GM19240 (cell line): Measurements from ENCODE around the gene CTIF.
"Not testable (repeated sequence)": the region's sequence is repeated elsewhere in the genome, so short reads cannot be mapped to it uniquely, and the experiment has no call there.

ENCODE experiments used
- DNase-seq: peaks from one replicate; pipeline ENCODE4 v3.0.0; 2011; ENCODE audit warnings: low spot score; ENCODE audit not compliant: insufficient read length

Gene CTIF

DNA sequence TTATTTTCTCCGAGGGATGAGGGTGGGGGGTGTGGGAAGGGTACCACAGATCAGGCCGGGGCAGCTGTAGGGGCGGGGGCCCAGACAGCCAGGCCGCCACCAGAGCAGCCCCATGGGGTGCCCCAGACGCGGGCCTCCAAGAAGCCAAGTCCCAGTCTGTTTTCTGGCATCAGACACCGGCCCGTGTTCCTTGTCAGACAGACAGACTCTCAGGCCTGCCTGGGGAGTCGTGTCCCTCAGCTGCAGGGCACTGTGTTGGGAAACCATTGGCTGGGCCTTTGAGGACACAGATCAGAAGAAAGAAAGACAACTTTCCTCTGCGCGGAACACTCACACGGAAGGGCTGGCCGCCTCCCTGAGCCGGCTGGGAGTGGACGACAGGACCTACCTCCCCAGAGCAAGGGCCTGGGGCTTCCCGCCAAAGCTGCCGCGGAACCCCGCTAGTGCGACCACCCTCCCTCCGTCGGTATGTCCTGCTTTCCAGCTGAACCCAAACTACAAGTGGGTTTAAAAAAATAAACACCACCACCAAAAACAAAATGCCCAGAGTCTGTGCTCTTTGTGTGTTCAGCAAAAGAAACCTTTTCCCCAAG, 323.9 kb downstream of the CTIF start:
- no peak for DNase-seq

DNA sequence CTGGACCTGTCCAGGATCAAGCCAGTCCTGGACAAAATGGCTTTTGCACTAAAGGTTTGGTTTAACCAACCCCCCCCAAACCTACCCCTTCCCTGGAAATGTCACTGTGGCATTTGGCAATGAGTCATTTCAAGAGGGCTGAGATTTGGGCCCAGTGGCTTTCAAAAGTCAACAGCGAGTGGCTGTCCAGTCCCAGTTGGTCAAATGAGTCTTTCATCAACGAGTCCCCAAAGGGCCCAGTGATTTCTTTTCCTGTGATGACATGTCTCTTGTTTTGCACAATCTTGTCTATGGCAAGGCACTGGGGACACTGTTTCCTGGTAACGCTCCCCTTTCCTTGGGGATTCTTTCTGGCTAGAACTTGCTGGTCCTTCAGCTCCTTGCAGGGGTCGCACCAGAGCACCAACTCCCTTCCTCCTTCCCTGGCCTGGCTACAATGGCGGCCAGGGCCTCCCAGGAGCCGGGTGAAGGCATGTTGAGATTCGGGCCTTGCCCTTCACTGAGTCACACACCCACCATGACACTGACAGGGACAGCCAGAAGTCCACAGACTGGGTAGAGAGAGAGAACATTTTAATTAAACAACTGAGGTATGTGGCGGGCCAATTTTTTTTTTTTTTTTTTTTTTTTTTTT, 324.7 kb downstream of the CTIF start:
- DNase-seq: no peak

DNA sequence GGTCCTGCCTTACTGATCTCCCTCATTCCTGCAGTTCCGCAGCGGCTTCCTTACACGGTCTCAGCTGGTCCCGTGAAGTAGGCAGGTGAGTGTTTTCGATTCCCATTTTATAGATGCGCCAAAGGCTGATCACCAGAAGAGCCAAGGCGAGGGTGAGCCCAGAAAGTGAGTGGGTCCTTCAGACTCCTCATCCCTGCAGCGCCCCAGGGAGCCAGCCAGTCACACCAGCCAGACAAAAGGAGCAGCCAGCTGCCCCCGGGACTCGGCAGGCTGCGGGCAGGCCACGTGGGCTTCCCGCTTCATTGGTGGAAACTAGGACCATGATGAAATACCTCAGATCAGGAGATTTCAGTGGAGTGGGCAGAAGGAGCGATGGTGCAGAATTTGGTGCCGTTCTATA, 326.0 kb downstream of the CTIF start:
- no peak for DNase-seq

- no peak for DNase-seq
Observed at GRCh38 chr18:48866028-48866733, 327.4 kb downstream of the CTIF start.

DNA sequence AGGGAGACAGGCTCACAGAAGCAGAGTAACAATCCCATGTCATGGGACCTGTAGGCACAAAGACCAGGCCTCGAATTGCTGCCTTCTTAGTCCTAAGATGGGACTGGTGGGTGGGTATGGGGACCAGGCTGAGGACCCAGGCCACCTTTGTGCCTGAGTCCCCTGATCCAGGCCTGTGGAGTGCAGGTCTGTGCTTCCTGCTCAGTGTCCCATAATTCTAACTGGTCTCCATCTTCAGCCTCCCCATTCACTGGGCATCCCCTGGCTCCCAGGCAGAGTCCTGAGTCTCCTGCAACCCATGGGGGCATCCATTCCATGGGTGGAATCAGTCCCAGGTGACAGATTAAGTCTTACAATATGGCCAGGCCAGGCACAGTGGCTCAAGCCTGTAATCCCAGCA, 328.0 kb downstream of the CTIF start:
- no peak for DNase-seq

DNA sequence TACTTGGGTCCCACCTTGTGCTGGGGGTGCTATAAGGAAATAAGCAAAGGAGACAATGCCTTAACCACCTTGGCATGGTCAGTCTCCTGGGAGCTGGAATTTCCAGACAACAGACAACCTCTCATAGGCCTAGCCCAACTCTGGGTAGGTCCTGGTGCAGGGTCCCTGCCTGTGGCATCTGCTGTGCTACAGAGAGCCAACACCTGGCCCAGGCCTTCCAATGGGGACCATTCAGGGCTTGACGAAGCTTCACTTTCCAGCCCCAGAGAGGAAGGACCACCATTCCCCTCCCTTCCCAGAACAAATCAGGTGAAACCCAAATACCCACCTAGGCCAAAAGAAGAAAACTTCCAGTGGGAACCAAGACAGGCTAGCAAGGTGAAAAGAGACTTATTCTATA, 329.1 kb downstream of the CTIF start:
- no peak for DNase-seq

DNA sequence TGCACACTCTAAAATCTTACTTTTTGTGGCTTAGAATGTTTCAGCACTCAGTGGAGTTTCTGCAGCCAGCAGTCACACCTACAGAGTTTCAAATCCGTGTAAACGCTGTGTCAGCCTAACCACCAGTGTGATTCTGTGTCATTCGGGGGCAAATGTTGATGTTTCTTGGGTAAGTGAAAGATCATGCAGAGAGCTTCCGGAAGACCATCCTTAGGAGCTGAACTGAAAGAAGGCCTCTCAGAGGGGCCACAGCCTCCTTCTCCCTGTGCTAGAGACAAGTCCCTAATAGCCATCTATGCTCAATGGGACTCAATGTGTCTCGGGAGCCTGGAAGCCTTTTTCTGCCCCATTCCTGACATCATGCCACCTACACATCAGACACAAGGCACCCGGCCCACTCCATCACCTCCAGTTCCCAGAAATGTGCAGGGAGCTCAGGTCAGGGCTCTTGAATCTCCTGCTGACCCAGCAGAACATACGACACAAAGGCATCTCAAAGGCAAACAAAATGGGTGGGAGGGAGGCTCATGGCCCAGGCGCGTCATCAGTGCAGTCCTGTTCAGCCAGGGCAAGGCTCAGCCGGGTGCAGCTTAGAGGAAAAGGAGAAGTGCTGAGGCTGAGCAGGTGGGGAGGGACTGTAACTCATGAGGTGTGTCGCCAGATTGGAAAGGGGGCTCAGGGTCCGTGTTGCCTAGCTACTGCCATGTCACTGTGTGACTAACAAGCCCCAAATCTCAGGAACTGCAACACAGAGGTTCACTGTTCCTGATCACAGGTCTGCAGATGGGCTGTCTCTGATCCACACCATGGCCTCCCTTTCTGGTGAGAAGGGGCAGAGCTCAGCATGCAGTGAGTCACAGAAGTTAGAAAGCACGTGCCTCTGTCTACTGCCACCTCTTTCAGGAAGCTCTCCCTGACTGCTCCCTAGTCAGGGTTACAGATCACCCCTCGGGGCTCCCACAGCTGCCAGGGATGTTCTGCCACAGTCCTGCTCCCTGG, 329.9 kb downstream of the CTIF start:
- DNase-seq: peak; percentile 89

DNA sequence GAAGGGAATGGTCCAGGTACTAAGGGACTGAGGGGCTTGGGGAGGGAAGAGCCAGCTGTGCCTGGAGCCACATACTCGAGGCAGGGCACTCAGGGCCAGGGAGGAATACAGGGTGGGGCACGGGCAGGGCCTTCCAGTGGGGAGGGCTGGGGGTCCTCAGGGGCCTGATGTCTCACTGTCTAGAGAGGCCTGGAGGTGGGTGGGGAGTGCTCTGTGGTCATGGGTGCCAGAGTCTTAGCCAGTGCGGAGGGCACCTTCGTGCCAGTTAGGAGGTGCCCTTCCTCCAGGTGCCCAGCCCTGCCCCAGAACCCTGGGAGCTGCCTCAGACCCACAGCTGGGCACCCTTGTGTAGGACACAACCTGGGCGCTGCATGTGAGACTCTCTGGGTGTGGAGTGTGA, 330.8 kb downstream of the CTIF start:
- no peak for DNase-seq

DNA sequence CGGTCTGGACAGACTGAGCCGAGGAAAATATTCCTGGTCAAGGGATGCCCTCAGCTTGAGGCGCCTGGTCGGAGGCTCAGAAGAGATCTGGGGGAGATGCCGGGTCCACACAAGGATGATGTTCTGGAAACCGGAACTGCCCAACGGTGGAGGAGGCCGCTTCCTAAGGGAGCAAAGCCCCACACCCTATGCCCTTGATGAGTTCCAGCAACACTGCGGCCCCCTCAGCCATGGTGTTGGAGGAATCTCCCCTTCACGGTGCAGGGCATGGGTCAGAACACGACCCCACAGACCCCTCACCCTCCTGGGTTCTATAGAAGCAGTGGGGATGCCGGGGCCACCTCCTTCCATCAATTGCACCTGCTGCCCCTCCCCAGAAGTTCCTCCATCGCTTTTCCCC, 332.1 kb downstream of the CTIF start:
- DNase-seq: not testable (repeated sequence)

GRCh38 chr18:48871391-48872166, 332.7 kb downstream of the CTIF start:
- no peak for DNase-seq

GRCh38 chr18:48872234-48873145, 333.7 kb downstream of the CTIF start:
- no peak for DNase-seq

- DNase-seq: no peak
Observed at GRCh38 chr18:48874233-48874632, 335.4 kb downstream of the CTIF start.

DNA sequence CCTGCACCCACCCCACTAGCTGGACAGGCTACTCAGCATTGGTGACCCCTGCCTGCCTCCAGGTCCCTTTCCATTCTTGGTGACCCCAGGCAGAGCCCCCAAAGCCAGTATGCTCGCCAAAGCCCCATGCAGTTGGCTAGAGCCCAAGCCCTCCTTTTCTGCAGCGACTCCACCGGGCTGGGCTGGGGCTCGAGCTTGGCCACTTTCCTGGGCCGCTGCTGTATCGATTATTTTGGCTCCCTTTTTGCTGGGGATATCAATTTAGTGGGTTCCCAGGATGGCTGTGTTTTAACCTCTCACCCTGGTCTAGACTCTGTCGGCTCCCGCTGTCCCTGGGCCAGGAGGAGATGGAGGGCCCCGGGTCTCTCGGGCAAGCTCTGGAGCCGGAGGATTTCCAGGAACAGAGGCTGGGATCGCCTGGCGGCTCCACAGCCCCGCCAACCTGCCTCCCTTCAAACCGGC, 335.9 kb downstream of the CTIF start:
- DNase-seq: no peak

GRCh38 chr18:48875314-48875941, 336.6 kb downstream of the CTIF start:
- DNase-seq: no peak

- DNase-seq: no peak
Observed at GRCh38 chr18:48875942-48876511, 337.2 kb downstream of the CTIF start.

DNA sequence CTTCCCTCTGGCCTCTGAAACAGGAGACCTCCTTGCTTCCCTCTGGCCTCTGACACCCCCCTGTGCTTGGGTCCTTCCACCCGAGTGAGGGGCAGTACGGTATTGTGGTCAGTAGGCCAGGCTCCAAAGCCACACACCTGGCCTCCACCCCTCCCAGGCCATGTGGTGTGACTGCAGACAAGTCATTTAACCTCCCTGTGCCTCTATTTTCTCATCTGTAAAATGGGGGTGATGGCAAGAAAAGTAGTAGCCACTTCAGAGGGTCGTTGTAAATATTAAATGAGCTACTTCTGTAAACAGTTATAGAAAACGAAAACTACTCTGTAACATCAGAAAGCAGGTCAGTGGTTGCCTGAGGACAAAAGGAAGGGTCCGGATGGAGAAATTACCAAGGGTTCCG, 337.8 kb downstream of the CTIF start:
- DNase-seq: no peak

GRCh38 chr18:48877941-48878340, 339.1 kb downstream of the CTIF start:
- no peak for DNase-seq

GRCh38 chr18:48878471-48878870, 339.6 kb downstream of the CTIF start:
- DNase-seq: no peak

GRCh38 chr18:48879008-48879431, 340.2 kb downstream of the CTIF start:
- DNase-seq: no peak
